ENCODE results near the gene ADA. TPM values are rescaled to one million over a fixed set of nuclear protein-coding genes. Genes with fewer than 3 reads are reported as not detected.
"Not testable (repeated sequence)": the region's sequence is repeated elsewhere in the genome, so short reads cannot be mapped to it uniquely, and the experiment has no call there.

Gene ADA
- total RNA-seq, 1 donor from 2014 or later = 7.3 TPM

- DNase-seq = no peak
Observed at GRCh38 chr20:44598423-44599305, 52.8 kb downstream of the ADA start.

- DNase-seq = no peak
Observed at GRCh38 chr20:44597930-44598329, 53.6 kb downstream of the ADA start.

GRCh38 chr20:44597516-44597915, 54.0 kb downstream of the ADA start:
- DNase-seq = no peak

GRCh38 chr20:44596876-44597275, 54.6 kb downstream of the ADA start:
- no peak for DNase-seq

- DNase-seq = no peak
Observed at GRCh38 chr20:44596010-44596409, 55.5 kb downstream of the ADA start.

GRCh38 chr20:44594730-44595129, 56.8 kb downstream of the ADA start:
- no peak for DNase-seq

GRCh38 chr20:44593751-44594150, 57.7 kb downstream of the ADA start:
- DNase-seq = no peak

- DNase-seq = no peak
Observed at GRCh38 chr20:44592366-44592765, 59.1 kb downstream of the ADA start.

GRCh38 chr20:44590980-44591778, 60.3 kb downstream of the ADA start:
- no peak for DNase-seq

- no peak for DNase-seq
Observed at GRCh38 chr20:44589537-44589936, 62.0 kb downstream of the ADA start.

- DNase-seq = not testable (repeated sequence)
Observed at GRCh38 chr20:44588321-44588720, 63.2 kb downstream of the ADA start.

GRCh38 chr20:44587035-44587980, 64.2 kb downstream of the ADA start:
- no peak for DNase-seq

- DNase-seq = no peak
Observed at GRCh38 chr20:44586289-44586911, 65.1 kb downstream of the ADA start.

GRCh38 chr20:44585057-44585963, 66.2 kb downstream of the ADA start:
- no peak for DNase-seq

- DNase-seq = no peak
Observed at GRCh38 chr20:44584162-44584561, 67.3 kb downstream of the ADA start.

GRCh38 chr20:44583157-44583556, 68.3 kb downstream of the ADA start:
- no peak for DNase-seq

GRCh38 chr20:44582311-44583025, 69.0 kb downstream of the ADA start, which contains the start of gene PKIG:
Gene PKIG (plus strand): TSS chr20:44582579. CDS start chr20:44614557, 31,978 bp downstream.
- peak; percentile 66 for DNase-seq

- no peak for DNase-seq
Observed at GRCh38 chr20:44581515-44581914, 70.0 kb downstream of the ADA start.

- DNase-seq = no peak
Observed at GRCh38 chr20:44580581-44581268, 70.8 kb downstream of the ADA start.

All from tongue (tissue), 2 donors.